Measurements from ENCODE around the gene FAM114A2. TPM values are rescaled to one million over a fixed set of nuclear protein-coding genes. Genes with fewer than 3 reads are reported as not detected.

FAM114A2 gene
- total and polyA plus RNA-seq, 4 donors: 5.4 to 18.3 (median 11.6) TPM

- no peak for TF ChIP-seq REST (IDR thresholded peaks at IDR 0.05)
- TF ChIP-seq RAD21 (IDR thresholded peaks at IDR 0.05): peak; percentile 95
- no peak for TF ChIP-seq TAF1 (conservative IDR thresholded peaks at IDR 0.05)
- peak; percentile 86 for TF ChIP-seq CTCF (IDR thresholded peaks at IDR 0.05; ENCODE audit: low read depth, low read length, missing input control)
- TF ChIP-seq HNF4A (conservative IDR thresholded peaks at IDR 0.05): no peak
- no peaks in the 10 kb centered on the region for H3K9me3 ChIP-seq (ENCODE audit: control insufficient read depth in 4 of 4, low read length in 3 of 4)
- peak; percentile 63 for DNase-seq (ENCODE audit: low spot score)
- peaks cover 0 to 4% (median under 1%) of the 10 kb centered on the region in 4 donors for H3K4me1 ChIP-seq (ENCODE audit: control insufficient read depth in 4 of 4, insufficient read depth in 4 of 4, low read length in 3 of 4)
- H3K36me3 ChIP-seq (ENCODE audit: control insufficient read depth in 4 of 4, insufficient read depth in 3 of 4, low read depth in 1 of 4, low read length in 3 of 4): no peaks in the 10 kb centered on the region
- H3K27ac ChIP-seq (ENCODE audit: low read depth in 1 of 2, low read length in 2 of 2): no peak overlapping the region
- no peak overlapping the region for H3K9ac ChIP-seq (ENCODE audit: low read depth in 1 of 2, low read length in 2 of 2)
- WGBS: 32% methylated on average over 10 of the region's 10 CpGs
- no peaks in the 10 kb centered on the region for H3K27me3 ChIP-seq (ENCODE audit: control insufficient read depth in 4 of 4, insufficient read depth in 4 of 4, low read length in 3 of 4)
- no peak overlapping the region for H3K4me3 ChIP-seq (ENCODE audit: low read depth in 1 of 3, low read length in 3 of 3)
These were observed 73.6 kb downstream of the FAM114A2 start for GRCh38 chr5:153964880-153965645.

- H3K9me3 ChIP-seq (ENCODE audit: control insufficient read depth in 4 of 4, low read length in 3 of 4): no peaks in the 10 kb centered on the region
- H3K4me3 ChIP-seq (ENCODE audit: low read depth in 1 of 3, low read length in 3 of 3): no peak overlapping the region
- no peak overlapping the region for H3K9ac ChIP-seq (ENCODE audit: low read depth in 1 of 2, low read length in 2 of 2)
- no peaks in the 10 kb centered on the region for H3K27me3 ChIP-seq (ENCODE audit: control insufficient read depth in 4 of 4, insufficient read depth in 4 of 4, low read length in 3 of 4)
- WGBS: 81% methylated on average over 17 of the region's 17 CpGs
- H3K36me3 ChIP-seq (ENCODE audit: control insufficient read depth in 4 of 4, insufficient read depth in 3 of 4, low read depth in 1 of 4, low read length in 3 of 4): no peaks in the 10 kb centered on the region
- peaks cover 0 to 4% (median under 1%) of the 10 kb centered on the region in 4 donors for H3K4me1 ChIP-seq (ENCODE audit: control insufficient read depth in 4 of 4, insufficient read depth in 4 of 4, low read length in 3 of 4)
- DNase-seq (ENCODE audit: low spot score): no peak
- no peak overlapping the region for H3K27ac ChIP-seq (ENCODE audit: low read depth in 1 of 2, low read length in 2 of 2)
- TF ChIP-seq TAF1 (conservative IDR thresholded peaks at IDR 0.05): no peak
- no peak for TF ChIP-seq ATF3 (IDR thresholded peaks at IDR 0.05)
- TF ChIP-seq RAD21 (IDR thresholded peaks at IDR 0.05): no peak
- TF ChIP-seq FOXA1 (IDR thresholded peaks at IDR 0.05): no peak
- TF ChIP-seq RXRA (IDR thresholded peaks at IDR 0.05): no peak
- no peak for TF ChIP-seq GABPA (IDR thresholded peaks at IDR 0.05 in 1 of 2, conservative IDR thresholded peaks at IDR 0.05 in 1 of 2)
- TF ChIP-seq MAX (IDR thresholded peaks at IDR 0.05): no peak
- TF ChIP-seq YY1 (IDR thresholded peaks at IDR 0.05): no peak
- no peak for TF ChIP-seq CTCF (IDR thresholded peaks at IDR 0.05; ENCODE audit: low read depth, low read length, missing input control)
- no peak for TF ChIP-seq HNF4A (conservative IDR thresholded peaks at IDR 0.05)
- TF ChIP-seq SP1 (IDR thresholded peaks at IDR 0.05): no peak
- no peak for TF ChIP-seq NR2F2 (IDR thresholded peaks at IDR 0.05)
- no peak for TF ChIP-seq REST (IDR thresholded peaks at IDR 0.05)
- TF ChIP-seq HNF4G (IDR thresholded peaks at IDR 0.05): no peak
- no peak for TF ChIP-seq FOXA2 (IDR thresholded peaks at IDR 0.05)
These were observed 74.4 kb downstream of the FAM114A2 start for GRCh38 chr5:153964191-153964879.

Measured in liver (tissue), 9 donors.